IPS-18a (cell line): ENCODE measurements around the gene TCP11L2.

Experiments used
- H3K27ac ChIP-seq: one replicate; pipeline ENCODE4 v1.5.1; 2013; ENCODE audit warnings: low read length
- H3K27me3 ChIP-seq: one replicate; pipeline ENCODE4 v1.6.1; 2013; ENCODE audit warnings: mild to moderate bottlenecking, low read length; ENCODE audit not compliant: control insufficient read depth, insufficient read depth
- H3K36me3 ChIP-seq: one replicate; pipeline ENCODE4 v1.6.1; 2013; ENCODE audit warnings: low read depth, low read length; ENCODE audit not compliant: control insufficient read depth
- H3K4me1 ChIP-seq: one replicate; pipeline ENCODE4 v1.6.1; 2013; ENCODE audit warnings: low read depth, low read length; ENCODE audit not compliant: control insufficient read depth
- H3K4me3 ChIP-seq: one replicate; pipeline ENCODE4 v1.5.1; 2013; ENCODE audit warnings: low read length
- H3K9ac ChIP-seq: one replicate; pipeline ENCODE4 v1.6.1; 2013; ENCODE audit warnings: mild to moderate bottlenecking, low read length, moderate library complexity
- H3K9me3 ChIP-seq: one replicate; pipeline ENCODE4 v1.6.1; 2013; ENCODE audit warnings: low read depth, low read length; ENCODE audit not compliant: control insufficient read depth

TCP11L2 gene

DNA sequence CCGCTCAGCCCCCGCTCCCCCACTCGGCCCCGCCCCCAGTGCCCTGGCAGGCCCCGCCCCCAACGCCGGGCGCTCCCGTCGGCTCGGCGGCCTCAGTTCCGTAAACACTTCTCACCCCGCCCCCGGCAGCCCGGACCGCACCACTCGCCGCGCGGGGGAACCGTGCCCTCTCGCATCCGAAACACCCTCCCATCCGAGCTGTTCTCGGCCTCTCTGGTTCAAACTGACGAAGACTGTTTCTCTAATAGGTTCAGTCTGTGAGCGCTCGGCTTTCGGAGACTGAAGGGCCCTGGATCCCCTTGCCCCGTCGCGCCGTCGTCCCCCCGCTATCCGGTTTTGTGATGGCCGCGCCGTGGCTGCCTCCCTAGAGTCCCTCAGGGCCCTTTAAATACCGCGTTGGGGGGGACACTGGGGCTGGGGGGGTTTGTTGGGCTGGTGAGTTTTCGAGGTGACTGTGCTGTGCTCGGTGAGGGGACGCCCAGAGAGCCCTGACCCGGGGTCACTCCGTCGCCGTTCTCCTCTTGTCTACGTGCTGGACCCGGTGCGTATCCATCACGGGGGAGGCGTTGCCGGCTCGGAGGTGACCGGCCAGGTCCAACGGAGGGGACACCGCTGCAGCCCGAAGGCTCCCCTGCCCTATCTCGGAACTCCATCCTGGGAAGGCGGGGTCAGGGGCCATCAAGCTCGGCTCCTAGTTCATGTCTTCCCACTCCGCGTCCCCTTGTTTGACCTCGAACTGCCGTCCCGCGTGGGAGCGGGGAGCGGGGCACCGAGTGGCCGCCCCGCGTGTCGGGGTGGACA is at the start of gene TCP11L2:
TSS of gene TCP11L2 (plus strand) at position 333 of the 801 bp plus-strand sequence. CDS start 8,343 bp downstream, outside the sequence.
- Histone ChIP-seq H3K9me3 (no peaks in the 10 kb centered on the region), H3K27ac (peak within 1 kb of the TSS; percentile 96), H3K27me3 (no peaks in the 10 kb centered on the region), H3K36me3 (no peaks in the 10 kb centered on the region), H3K4me3 (peak within 1 kb of the TSS; percentile 95), H3K9ac (peak within 1 kb of the TSS; percentile 94), H3K4me1 (peaks cover 14% of the 10 kb centered on the region)

DNA sequence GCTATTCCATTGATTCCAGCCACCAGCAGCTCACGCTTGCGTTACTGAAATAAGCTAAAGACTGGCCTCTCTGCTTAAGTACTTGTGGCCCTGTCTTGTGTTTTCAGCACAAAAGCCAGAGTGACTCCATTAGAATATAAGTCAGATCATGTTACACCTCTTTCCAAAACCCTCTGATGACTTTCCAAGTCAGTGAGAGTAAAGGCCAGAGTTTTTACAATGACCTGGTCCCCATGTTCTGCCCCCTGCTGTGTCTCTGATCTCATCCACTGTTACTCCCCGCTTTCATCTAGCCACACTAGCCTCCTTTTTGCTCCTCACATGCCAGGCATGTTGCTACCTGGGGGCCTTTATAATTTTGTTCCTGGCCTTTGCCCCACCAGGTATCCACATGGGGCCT is 47.8 kb upstream of the TCP11L2 start:
- Histone ChIP-seq H3K9ac (no peak overlapping the region), H3K9me3 (no peaks in the 10 kb centered on the region), H3K4me1 (peaks cover 14% of the 10 kb centered on the region), H3K36me3 (no peaks in the 10 kb centered on the region), H3K4me3 (no peak overlapping the region), H3K27ac (no peak overlapping the region), H3K27me3 (no peaks in the 10 kb centered on the region)

GRCh38 chr12:106255493-106255892 is 47.0 kb upstream of the TCP11L2 start:
- Histone ChIP-seq H3K4me1 (peaks cover 14% of the 10 kb centered on the region), H3K27me3 (no peaks in the 10 kb centered on the region), H3K9me3 (no peaks in the 10 kb centered on the region), H3K9ac (no peak overlapping the region), H3K4me3 (no peak overlapping the region), H3K27ac (no peak overlapping the region), H3K36me3 (no peaks in the 10 kb centered on the region)

DNA sequence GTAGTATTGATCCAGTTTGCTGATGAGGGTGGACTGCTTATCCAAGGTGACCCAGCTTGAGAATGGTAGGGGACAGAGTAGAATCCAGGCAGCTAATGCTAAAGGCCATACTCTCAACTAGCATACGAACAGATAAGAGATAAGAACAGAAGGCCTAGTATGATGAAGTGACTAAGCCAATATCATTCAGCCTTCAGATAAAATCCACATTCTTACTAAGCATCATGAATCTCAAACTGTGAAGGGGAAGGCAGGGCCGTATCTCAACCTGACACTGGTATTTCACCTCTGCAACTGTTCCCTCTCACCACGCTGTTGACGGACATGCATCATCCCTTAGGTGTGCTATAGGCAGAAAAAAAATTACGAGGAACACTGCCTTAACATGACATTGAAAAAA is 46.6 kb upstream of the TCP11L2 start:
- Histone ChIP-seq H3K9ac (no peak overlapping the region), H3K4me1 (peaks cover 14% of the 10 kb centered on the region), H3K9me3 (no peaks in the 10 kb centered on the region), H3K4me3 (no peak overlapping the region), H3K27me3 (no peaks in the 10 kb centered on the region), H3K27ac (no peak overlapping the region), H3K36me3 (no peaks in the 10 kb centered on the region)

- Histone ChIP-seq H3K4me3 (no peak overlapping the region), H3K36me3 (no peaks in the 10 kb centered on the region), H3K9me3 (no peaks in the 10 kb centered on the region), H3K27me3 (no peaks in the 10 kb centered on the region), H3K27ac (no peak overlapping the region), H3K4me1 (peaks cover 14% of the 10 kb centered on the region), H3K9ac (no peak overlapping the region)
Observed at GRCh38 chr12:106256524-106256923, 46.0 kb upstream of the TCP11L2 start.

DNA sequence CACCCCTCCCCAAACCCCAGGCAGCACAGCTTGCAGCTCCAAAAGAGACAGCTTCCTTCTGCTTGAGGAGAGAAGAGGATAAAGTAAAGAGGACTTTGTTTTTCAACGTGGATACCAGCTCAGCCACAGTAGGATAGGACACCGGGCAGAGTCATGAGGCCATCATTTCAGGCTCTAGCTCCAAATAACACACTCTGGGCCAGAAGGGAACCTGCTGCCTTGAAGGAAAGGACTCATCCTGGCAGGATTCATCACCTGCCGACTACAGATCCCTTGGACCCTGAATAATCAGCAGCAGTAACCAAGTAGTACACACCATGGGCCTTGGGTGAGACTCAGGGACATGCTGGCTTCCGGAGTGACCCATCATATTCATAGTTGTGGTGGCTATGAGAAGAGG is 44.3 kb upstream of the TCP11L2 start:
- Histone ChIP-seq H3K27me3 (no peaks in the 10 kb centered on the region), H3K27ac (no peak overlapping the region), H3K4me3 (no peak overlapping the region), H3K9me3 (no peaks in the 10 kb centered on the region), H3K36me3 (no peaks in the 10 kb centered on the region), H3K4me1 (peaks cover 14% of the 10 kb centered on the region), H3K9ac (no peak overlapping the region)

DNA sequence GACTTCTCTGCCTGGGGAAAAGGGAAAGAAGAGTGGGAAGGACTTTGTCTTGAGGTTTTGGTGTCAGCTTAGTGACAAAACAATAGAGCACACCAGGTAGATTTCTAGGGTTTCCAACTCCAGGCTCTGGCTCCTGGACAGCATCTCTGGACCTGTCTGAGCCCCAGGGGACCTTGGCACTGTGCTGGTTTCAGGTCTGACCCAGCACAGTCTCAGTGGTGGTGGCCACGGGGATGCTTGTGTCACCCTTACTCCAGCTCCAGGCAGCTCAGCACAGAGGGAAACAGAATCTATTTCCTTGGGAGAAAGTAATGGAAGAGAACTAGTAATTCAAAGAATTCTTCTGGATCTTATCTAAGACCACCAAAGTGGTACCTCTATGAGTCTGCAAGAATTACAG is 43.6 kb upstream of the TCP11L2 start:
- Histone ChIP-seq H3K27me3 (no peaks in the 10 kb centered on the region), H3K4me1 (peaks cover 12% of the 10 kb centered on the region), H3K27ac (no peak overlapping the region), H3K9me3 (no peaks in the 10 kb centered on the region), H3K4me3 (no peak overlapping the region), H3K36me3 (no peaks in the 10 kb centered on the region), H3K9ac (no peak overlapping the region)

GRCh38 chr12:106265116-106265515 is 37.4 kb upstream of the TCP11L2 start:
- no peak overlapping the region for H3K9ac ChIP-seq
- H3K4me3 ChIP-seq, result no peak overlapping the region
- no peaks in the 10 kb centered on the region for H3K9me3 ChIP-seq
- no peaks in the 10 kb centered on the region for H3K36me3 ChIP-seq
- H3K27ac ChIP-seq, result no peak overlapping the region
- no peaks in the 10 kb centered on the region for H3K4me1 ChIP-seq
- no peaks in the 10 kb centered on the region for H3K27me3 ChIP-seq

GRCh38 chr12:106267535-106267934 is 35.0 kb upstream of the TCP11L2 start:
- Histone ChIP-seq H3K36me3 (no peaks in the 10 kb centered on the region), H3K27me3 (no peaks in the 10 kb centered on the region)

DNA sequence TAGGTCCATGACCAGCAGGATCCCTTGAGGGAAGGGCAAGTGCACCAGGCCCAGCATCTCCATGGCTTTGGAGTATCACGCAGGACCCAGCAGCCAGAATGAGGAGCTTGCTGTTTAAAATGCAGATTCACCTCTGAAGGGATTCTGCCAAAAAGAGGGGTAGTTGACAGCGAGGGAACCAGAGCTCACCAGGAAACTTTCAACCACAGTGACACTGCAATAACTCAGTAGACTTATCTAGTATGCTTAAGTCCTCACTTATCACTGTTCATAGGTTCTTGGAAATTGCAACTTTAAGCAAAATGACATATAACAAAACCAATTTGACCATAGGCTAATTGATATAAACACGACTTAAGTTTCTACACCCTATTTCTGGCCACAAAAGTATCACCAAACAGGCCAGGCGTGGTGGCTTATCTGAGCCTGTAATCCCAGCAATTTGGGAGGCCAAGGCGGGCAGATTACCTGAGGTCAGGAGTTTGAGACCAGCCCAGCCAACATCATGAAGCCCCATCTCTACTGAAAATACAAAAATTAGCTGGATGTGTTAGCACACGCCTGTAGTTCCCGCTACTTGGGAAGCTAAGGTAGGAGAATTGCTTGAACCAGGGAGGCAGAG is 33.3 kb upstream of the TCP11L2 start:
- Histone ChIP-seq H3K9ac (no peak overlapping the region), H3K27ac (no peak overlapping the region), H3K9me3 (no peaks in the 10 kb centered on the region), H3K4me1 (no peaks in the 10 kb centered on the region), H3K27me3 (no peaks in the 10 kb centered on the region), H3K4me3 (no peak overlapping the region), H3K36me3 (no peaks in the 10 kb centered on the region)

More at GRCh38 chr12:106267535-106267934, 35.0 kb upstream of the TCP11L2 start:
- no peaks in the 10 kb centered on the region for H3K9me3 ChIP-seq
- H3K9ac ChIP-seq, result no peak overlapping the region
- no peaks in the 10 kb centered on the region for H3K4me1 ChIP-seq
- H3K27ac ChIP-seq, result no peak overlapping the region
- H3K4me3 ChIP-seq, result no peak overlapping the region

DNA sequence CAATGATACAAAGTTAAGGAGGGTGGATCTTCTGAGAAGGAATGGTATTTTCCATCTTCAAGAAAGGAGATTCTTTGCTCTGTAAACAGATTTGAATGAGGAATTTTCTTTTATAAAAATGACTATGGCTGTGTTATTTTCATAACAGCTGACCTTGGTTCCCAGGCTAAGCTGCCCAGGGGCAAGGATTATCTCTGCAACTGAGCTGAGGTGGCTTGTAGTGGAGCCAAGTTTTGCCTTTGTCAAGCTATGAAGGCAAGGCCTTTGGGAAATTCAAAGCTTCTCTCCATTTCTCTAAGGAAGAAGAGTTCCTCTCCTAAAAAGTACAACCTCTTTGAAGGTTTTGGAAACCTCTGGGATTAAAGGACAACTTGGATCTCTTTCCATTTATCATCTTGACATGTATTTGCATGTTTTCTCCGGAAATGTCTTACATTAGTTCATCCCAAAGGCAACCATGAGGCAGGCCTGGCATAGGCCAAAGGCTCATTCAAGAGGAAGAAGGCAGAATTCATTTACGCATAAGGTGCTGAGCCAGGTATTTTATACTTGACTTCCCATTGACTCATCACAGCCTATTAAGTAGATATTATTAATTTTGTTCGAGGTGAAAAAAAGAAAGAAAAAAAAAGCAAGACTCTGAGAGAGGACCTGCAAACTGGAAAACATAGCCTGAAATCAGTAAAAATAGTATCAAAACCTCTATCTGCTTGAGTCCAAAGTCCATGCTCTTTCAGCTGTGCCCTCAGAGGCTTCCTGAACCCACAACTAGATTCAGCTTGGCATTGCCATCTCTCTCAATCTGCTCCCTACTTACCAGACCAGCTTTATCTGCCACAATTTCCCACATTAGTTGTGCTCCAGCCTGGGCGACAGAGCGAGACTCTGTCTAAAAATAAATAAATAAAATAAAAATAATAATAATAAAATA is 30.7 kb upstream of the TCP11L2 start:
- H3K4me3 ChIP-seq, result no peak overlapping the region
- no peaks in the 10 kb centered on the region for H3K27me3 ChIP-seq
- H3K36me3 ChIP-seq, result no peaks in the 10 kb centered on the region
- H3K4me1 ChIP-seq, result no peaks in the 10 kb centered on the region
- no peak overlapping the region for H3K27ac ChIP-seq
- H3K9me3 ChIP-seq, result no peaks in the 10 kb centered on the region
- H3K9ac ChIP-seq, result no peak overlapping the region
